ENCODE measurements around the gene TTC24.
"Not testable (repeated sequence)": the region's sequence is repeated elsewhere in the genome, so short reads cannot be mapped to it uniquely, and the experiment has no call there.

TTC24 gene

DNA sequence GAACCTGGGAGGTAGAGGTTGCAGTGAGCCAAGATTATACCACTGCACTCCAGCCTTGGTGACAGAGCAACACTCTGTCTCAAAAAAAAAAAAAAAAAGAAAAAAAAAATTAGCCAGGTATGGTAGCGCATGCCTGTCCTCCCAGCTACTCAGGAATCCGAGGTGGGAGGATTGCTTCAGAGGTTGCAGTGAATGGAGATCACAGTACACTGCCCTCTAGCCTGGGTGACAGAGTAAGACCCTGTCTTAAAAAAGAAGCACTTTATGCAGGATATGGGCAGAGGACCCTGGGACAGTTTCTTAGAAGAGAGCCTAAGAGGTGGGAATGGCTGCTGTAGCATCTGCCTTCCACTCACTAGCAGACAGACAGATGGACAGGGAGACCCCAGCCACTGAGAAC is 30.1 kb upstream of the TTC24 start:
- POLR2A ChIA-PET, result interaction anchor here (1.7 kb wide), 1 partner anchor 42 kb away, joined by 4 read pairs; the partner anchor contains the start of gene NAXE
- no peak for DNase-seq (ENCODE audit: extremely low spot score)
- CTCF ChIA-PET, result no interaction called here
- no peak for TF ChIP-seq ARNT (IDR thresholded peaks at IDR 0.05)
- TF ChIP-seq ZNF384 (IDR thresholded peaks at IDR 0.05), result no peak
- no peak for TF ChIP-seq TARDBP (IDR thresholded peaks at IDR 0.05)
- TF ChIP-seq, protein P1, sequence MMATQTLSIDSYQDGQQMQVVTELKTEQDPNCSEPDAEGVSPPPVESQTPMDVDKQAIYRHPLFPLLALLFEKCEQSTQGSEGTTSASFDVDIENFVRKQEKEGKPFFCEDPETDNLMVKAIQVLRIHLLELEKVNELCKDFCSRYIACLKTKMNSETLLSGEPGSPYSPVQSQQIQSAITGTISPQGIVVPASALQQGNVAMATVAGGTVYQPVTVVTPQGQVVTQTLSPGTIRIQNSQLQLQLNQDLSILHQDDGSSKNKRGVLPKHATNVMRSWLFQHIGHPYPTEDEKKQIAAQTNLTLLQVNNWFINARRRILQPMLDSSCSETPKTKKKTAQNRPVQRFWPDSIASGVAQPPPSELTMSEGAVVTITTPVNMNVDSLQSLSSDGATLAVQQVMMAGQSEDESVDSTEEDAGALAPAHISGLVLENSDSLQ (IDR thresholded peaks at IDR 0.05), result no peak
- TF ChIP-seq BHLHE40 (IDR thresholded peaks at IDR 0.05; ENCODE audit: borderline replicate concordance), result no peak
- no peak for TF ChIP-seq LEF1 (IDR thresholded peaks at IDR 0.05; ENCODE audit: borderline replicate concordance)
- no peak for TF ChIP-seq ELF4 (IDR thresholded peaks at IDR 0.05)
- TF ChIP-seq HDGF (IDR thresholded peaks at IDR 0.05; ENCODE audit: borderline replicate concordance), result no peak
- no peak for TF ChIP-seq FOXM1 (IDR thresholded peaks at IDR 0.05; ENCODE audit: borderline replicate concordance)
- TF ChIP-seq CTBP1 (IDR thresholded peaks at IDR 0.05; ENCODE audit: borderline replicate concordance), result no peak
- TF ChIP-seq L3MBTL2 (conservative IDR thresholded peaks at IDR 0.05), result no peak
- TF ChIP-seq FOXA1 (IDR thresholded peaks at IDR 0.05), result no peak
- TF ChIP-seq SP1 (IDR thresholded peaks at IDR 0.05), result no peak
- TF ChIP-seq SUZ12 (IDR thresholded peaks at IDR 0.05), result no peak
- TF ChIP-seq FOXK2 (IDR thresholded peaks at IDR 0.05), result no peak
- TF ChIP-seq NFRKB (IDR thresholded peaks at IDR 0.05), result no peak

DNA sequence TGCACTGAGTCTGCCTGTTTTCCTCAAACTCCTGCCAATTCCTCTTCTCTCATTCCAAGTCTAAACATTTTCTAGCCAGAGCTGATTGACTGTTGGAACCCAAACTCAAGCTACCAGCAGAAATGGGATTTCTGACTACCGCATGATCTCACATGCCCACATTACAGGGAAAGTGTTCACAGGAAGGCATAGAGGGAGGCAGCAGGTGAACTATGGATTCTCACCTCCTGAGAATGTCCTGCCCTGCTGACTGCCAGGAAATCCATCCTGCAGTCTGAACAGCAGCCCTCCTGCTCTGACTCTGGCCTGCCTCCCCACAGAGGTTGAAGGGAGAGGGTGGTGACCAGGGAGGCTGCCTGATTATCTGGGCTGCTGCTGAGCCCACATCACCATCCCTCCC is 29.7 kb upstream of the TTC24 start:
- ChIA-PET POLR2A (no interaction called here), CTCF (no interaction called here)
- DNase-seq (ENCODE audit: extremely low spot score), result no peak
- no peak for TF ChIP-seq HDGF (IDR thresholded peaks at IDR 0.05; ENCODE audit: borderline replicate concordance)
- TF ChIP-seq SP1 (IDR thresholded peaks at IDR 0.05), result no peak
- no peak for TF ChIP-seq BHLHE40 (IDR thresholded peaks at IDR 0.05; ENCODE audit: borderline replicate concordance)

DNA sequence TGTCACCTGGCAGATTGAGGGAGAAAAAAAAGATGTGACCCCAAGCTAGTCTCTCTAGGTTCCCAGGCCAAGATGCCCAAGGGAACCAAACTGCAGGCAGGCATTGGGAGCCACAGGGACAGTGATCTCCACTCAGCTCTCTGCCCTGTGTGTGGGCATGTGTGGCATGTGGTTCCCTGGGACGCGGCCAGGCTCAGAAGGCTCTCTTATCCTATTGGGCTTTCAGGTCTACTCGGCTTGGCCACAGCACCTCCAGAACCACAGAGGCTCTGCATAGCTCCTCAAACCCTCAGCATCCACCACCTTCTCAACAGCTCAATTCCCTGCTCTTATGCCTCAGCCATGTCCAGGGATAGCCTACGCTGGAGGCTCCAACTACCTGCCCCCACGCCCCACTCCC is 29.2 kb upstream of the TTC24 start:
- ChIA-PET POLR2A (interaction anchor here (1.1 kb wide), 1 partner anchor 12 kb away, joined by 3 read pairs; no protein-coding TSS in a partner anchor), CTCF (no interaction called here)
- TF ChIP-seq BHLHE40 (IDR thresholded peaks at IDR 0.05; ENCODE audit: borderline replicate concordance), result no peak
- TF ChIP-seq HDGF (IDR thresholded peaks at IDR 0.05; ENCODE audit: borderline replicate concordance), result no peak
- no peak for TF ChIP-seq CTBP1 (IDR thresholded peaks at IDR 0.05; ENCODE audit: borderline replicate concordance)
- no peak for TF ChIP-seq ZNF384 (IDR thresholded peaks at IDR 0.05)
- TF ChIP-seq FOXA1 (IDR thresholded peaks at IDR 0.05), result no peak
- no peak for TF ChIP-seq FOXM1 (IDR thresholded peaks at IDR 0.05; ENCODE audit: borderline replicate concordance)
- no peak for TF ChIP-seq SP1 (IDR thresholded peaks at IDR 0.05)
- no peak for TF ChIP-seq ARNT (IDR thresholded peaks at IDR 0.05)
- no peak for DNase-seq (ENCODE audit: extremely low spot score)

DNA sequence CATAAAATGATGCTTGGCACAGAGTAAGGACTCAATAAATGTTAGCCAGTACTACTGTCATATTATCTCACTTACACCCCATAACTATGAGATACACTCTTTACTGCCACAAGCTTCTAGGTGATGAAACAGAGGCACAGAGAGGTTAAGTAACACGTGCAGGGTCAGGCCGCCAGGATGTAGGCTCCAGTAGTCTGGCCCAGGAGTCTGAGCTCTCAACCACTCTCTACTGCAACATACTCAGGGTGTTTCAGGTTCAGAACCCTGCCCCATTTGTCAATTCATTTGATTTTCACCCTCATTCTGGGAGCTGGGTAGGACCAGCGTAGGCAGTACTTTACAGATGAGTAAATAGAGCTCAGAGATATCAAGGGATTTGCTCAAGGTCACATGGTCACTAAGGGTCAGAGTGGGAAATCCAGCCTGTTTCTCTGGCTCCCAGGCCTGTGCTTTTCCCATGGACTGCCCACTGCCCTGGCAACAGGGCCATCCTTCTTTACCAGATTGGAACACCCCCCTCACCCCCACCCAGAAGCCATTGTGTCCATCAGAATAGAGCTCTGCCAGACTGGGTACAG is 28.4 kb upstream of the TTC24 start:
- ChIA-PET CTCF (interaction anchor here (0.6 to 0.9 kb wide), 2 partner anchors 63 to 71 kb away, joined by 3 read pairs; no protein-coding TSS in a partner anchor), POLR2A (interaction anchor here (1.1 kb wide), 1 partner anchor 11 kb away, joined by 3 read pairs; no protein-coding TSS in a partner anchor)
- TF ChIP-seq SP1 (IDR thresholded peaks at IDR 0.05) (no peak), SUZ12 (IDR thresholded peaks at IDR 0.05) (no peak), TARDBP (IDR thresholded peaks at IDR 0.05) (no peak), HDGF (IDR thresholded peaks at IDR 0.05; ENCODE audit: borderline replicate concordance) (no peak), FOXA1 (IDR thresholded peaks at IDR 0.05) (no peak), L3MBTL2 (conservative IDR thresholded peaks at IDR 0.05) (no peak), ARNT (IDR thresholded peaks at IDR 0.05) (no peak), ZNF384 (IDR thresholded peaks at IDR 0.05) (no peak), FOXM1 (IDR thresholded peaks at IDR 0.05; ENCODE audit: borderline replicate concordance) (no peak), FOXK2 (IDR thresholded peaks at IDR 0.05) (no peak), CTBP1 (IDR thresholded peaks at IDR 0.05; ENCODE audit: borderline replicate concordance) (no peak), NFRKB (IDR thresholded peaks at IDR 0.05) (no peak), ELF4 (IDR thresholded peaks at IDR 0.05) (no peak), BHLHE40 (IDR thresholded peaks at IDR 0.05; ENCODE audit: borderline replicate concordance) (no peak)
- TF ChIP-seq, protein P1 (IDR thresholded peaks at IDR 0.05), result no peak
- DNase-seq (ENCODE audit: extremely low spot score), result no peak

DNA sequence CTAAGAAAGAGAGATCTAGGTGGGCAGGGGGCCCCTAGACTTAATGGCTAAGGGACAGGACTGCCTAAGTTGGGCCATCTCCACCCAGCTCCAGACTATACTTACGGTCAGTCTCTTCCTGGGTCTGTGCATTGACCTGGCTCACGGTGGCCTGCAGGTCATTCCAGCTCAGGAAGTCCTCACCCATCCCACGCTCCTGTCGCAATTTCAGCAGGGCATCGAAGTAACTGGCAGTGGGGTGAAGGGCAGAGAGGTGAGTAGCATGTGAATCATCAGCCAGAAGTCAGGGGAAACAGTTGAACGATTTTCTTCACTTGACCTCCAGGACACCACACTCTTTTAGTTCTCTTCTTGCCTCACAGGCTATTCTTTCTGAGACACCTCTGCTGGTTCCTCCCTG is 27.7 kb upstream of the TTC24 start:
- TF ChIP-seq, protein P1 (IDR thresholded peaks at IDR 0.05), result no peak
- TF ChIP-seq ELF4 (IDR thresholded peaks at IDR 0.05), result no peak
- no peak for TF ChIP-seq FOXM1 (IDR thresholded peaks at IDR 0.05; ENCODE audit: borderline replicate concordance)
- TF ChIP-seq FOXK2 (IDR thresholded peaks at IDR 0.05), result no peak
- DNase-seq (ENCODE audit: extremely low spot score), result no peak
- ChIA-PET POLR2A (no interaction called here), CTCF (no interaction called here)

DNA sequence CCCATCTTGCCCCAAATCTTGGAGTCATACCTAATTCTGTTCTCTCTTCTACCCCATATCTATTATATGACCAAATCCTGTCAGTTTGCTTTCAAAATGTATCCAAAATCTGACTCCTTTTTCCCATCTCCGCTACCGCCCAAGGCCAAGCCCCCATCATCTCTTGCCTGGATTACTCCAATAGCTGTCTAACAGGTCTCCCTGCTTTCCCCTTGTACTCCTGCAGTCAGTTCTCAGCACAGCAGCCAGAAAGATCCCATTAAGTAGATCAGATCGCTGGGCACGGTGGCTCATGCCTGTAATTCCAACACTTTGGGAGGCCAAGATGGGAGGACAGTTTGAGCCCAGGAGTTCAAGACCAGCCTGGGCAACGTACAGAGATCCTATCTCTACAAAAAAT is 27.0 kb upstream of the TTC24 start:
- TF ChIP-seq SP1 (IDR thresholded peaks at IDR 0.05) (no peak), TARDBP (IDR thresholded peaks at IDR 0.05) (no peak), BHLHE40 (IDR thresholded peaks at IDR 0.05; ENCODE audit: borderline replicate concordance) (no peak), FOXK2 (IDR thresholded peaks at IDR 0.05) (no peak), FOXM1 (IDR thresholded peaks at IDR 0.05; ENCODE audit: borderline replicate concordance) (no peak), ELF4 (IDR thresholded peaks at IDR 0.05) (no peak), ZNF384 (IDR thresholded peaks at IDR 0.05) (no peak), SUZ12 (IDR thresholded peaks at IDR 0.05) (no peak), HDGF (IDR thresholded peaks at IDR 0.05; ENCODE audit: borderline replicate concordance) (no peak), L3MBTL2 (conservative IDR thresholded peaks at IDR 0.05) (no peak), CTBP1 (IDR thresholded peaks at IDR 0.05; ENCODE audit: borderline replicate concordance) (no peak), ARNT (IDR thresholded peaks at IDR 0.05) (no peak), FOXA1 (IDR thresholded peaks at IDR 0.05) (no peak), LEF1 (IDR thresholded peaks at IDR 0.05; ENCODE audit: borderline replicate concordance) (no peak)
- TF ChIP-seq, protein P1 (IDR thresholded peaks at IDR 0.05), result no peak
- POLR2A ChIA-PET, result no interaction called here
- CTCF ChIA-PET, result interaction anchor here (0.7 kb wide), 1 partner anchor 137 kb away, joined by 6 read pairs; no protein-coding TSS in a partner anchor
- no peak for DNase-seq (ENCODE audit: extremely low spot score)

DNA sequence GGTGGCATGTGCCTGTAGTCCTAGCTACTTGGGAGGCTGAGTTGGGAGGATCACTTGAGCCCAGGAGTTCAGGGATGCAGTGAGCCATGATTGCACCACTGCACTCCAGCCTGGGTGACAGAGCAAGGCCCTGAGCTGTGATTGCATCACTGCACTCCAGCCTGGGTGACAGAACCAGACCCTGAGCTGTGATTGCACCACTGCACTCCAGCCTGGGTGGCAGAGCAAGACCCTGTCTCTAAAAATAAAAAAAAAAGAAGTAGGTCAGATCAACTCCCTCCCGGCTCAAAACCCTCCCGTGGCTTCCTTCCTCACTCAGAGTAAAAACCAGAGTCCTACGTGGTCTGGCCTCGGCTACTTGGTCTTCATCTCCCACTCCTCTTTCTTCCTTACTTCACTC is 26.6 kb upstream of the TTC24 start:
- POLR2A ChIA-PET; DNase-seq (ENCODE audit: extremely low spot score): not testable (repeated sequence)
- CTCF ChIA-PET, result interaction anchor here (0.7 kb wide), 1 partner anchor 136 kb away, joined by 6 read pairs; no protein-coding TSS in a partner anchor

All from HEK293T (cell line).